DND-41 (cell line): Measurements from ENCODE around the gene PBX4.

Experiments used
- ATAC-seq: fragments of 200-7000 bp; cut with Tn5 transposase; 3 replicates; pipeline ENCODE4 v1.9.1; 2021; ENCODE audit warnings: low read depth; ENCODE audit not compliant: insufficient read depth
- DNase-seq: peaks from one replicate; pipeline ENCODE4 v3.0.0-alpha.2; 2020
- H2AFZ ChIP-seq: 2 replicates; pipeline ENCODE4 v1.6.0; 2012; ENCODE audit warnings: low read depth, low read length
- H3K27ac ChIP-seq: 2 replicates; pipeline ENCODE4 v1.5.1; 2012; ENCODE audit warnings: low read length, inconsistent platforms
- H3K27me3 ChIP-seq: fragments of 200-600 bp; sonication (generic); 2 replicates; pipeline ENCODE4 v1.6.0; 2012; ENCODE audit warnings: low read length, mild to moderate bottlenecking, inconsistent platforms; ENCODE audit not compliant: insufficient read depth, poor library complexity
- H3K36me3 ChIP-seq: 2 replicates; pipeline ENCODE4 v1.5.1; 2012; ENCODE audit warnings: low read length, inconsistent platforms; ENCODE audit not compliant: insufficient read depth
- H3K4me1 ChIP-seq: 2 replicates; pipeline ENCODE4 v1.5.1; 2012; ENCODE audit warnings: mild to moderate bottlenecking, low read length; ENCODE audit not compliant: insufficient read depth
- H3K4me2 ChIP-seq: 2 replicates; pipeline ENCODE4 v1.6.0; 2012; ENCODE audit warnings: mild to moderate bottlenecking, moderate library complexity, low read length, inconsistent platforms; ENCODE audit not compliant: insufficient read depth
- H3K4me3 ChIP-seq, 2 experiments: fragments of 200-600 bp in 1 of 2; shearing (Covaris generic) in 1 of 2; 2 replicates each; pipeline ENCODE4 v1.5.1; 2012 to 2016; ENCODE audit warnings: inconsistent platforms in 2 of 2, low read length in 2 of 2, mild to moderate bottlenecking in 2 of 2, low read depth in 1 of 2, moderate library complexity in 1 of 2
- H3K79me2 ChIP-seq: 2 replicates; pipeline ENCODE4 v1.6.0; 2012; ENCODE audit warnings: low read length, inconsistent platforms; ENCODE audit not compliant: insufficient read depth
- H3K9ac ChIP-seq: 2 replicates; pipeline ENCODE4 v1.6.0; 2012; ENCODE audit warnings: low read depth, mild to moderate bottlenecking, inconsistent platforms, low read length, moderate library complexity
- H3K9me3 ChIP-seq: 2 replicates; pipeline ENCODE4 v1.5.1; 2012; ENCODE audit warnings: low read length, moderate library complexity, mild to moderate bottlenecking, inconsistent platforms; ENCODE audit not compliant: insufficient read depth, severe bottlenecking
- H4K20me1 ChIP-seq: 2 replicates; pipeline ENCODE4 v1.6.0; 2012; ENCODE audit warnings: low read length; ENCODE audit not compliant: insufficient read depth
- CTCF ChIP-seq: IDR thresholded peaks from 2 replicates; pipeline ENCODE4 v1.5.1; 2012; ENCODE audit warnings: borderline replicate concordance, low read length, moderate library complexity, mild to moderate bottlenecking; ENCODE audit not compliant: poor library complexity, severe bottlenecking; ENCODE audit errors: extremely low read depth
- EZH2 ChIP-seq: IDR thresholded peaks from 3 replicates; pipeline ENCODE4 v1.6.1; 2012; ENCODE audit warnings: borderline replicate concordance, low read depth, mild to moderate bottlenecking, moderate library complexity, low read length, inconsistent platforms; ENCODE audit not compliant: severe bottlenecking

Gene PBX4

GRCh38 chr19:19628501-19629134 lies 10.1 kb upstream of the PBX4 start:
- Histone ChIP-seq H3K36me3 (peaks cover 45% of the 10 kb centered on the region), H3K4me2 (no peak overlapping the region), H3K27ac (no peak overlapping the region), H2AFZ (no peak overlapping the region), H3K9ac (no peak overlapping the region), H3K4me3 (no peak overlapping the region), H3K9me3 (no peaks in the 10 kb centered on the region), H3K27me3 (no peaks in the 10 kb centered on the region), H3K4me1 (no peaks in the 10 kb centered on the region), H3K79me2 (no peaks in the 10 kb centered on the region), H4K20me1 (peaks cover 4% of the 10 kb centered on the region)
- no peak for ATAC-seq
- no peak for TF ChIP-seq EZH2
- TF ChIP-seq CTCF, result no peak
- DNase-seq, result no peak

GRCh38 chr19:19627621-19628500 lies 9.4 kb upstream of the PBX4 start, which contains the start of gene LPAR2:
Gene LPAR2, minus strand, starts transcription at chr19:19628220. Its CDS starts 945 bp downstream, at chr19:19627275.
- H4K20me1 ChIP-seq, result peaks cover 4% of the 10 kb centered on the region
- no peak for DNase-seq
- no peak within 1 kb of the TSS for H3K27ac ChIP-seq
- H3K4me2 ChIP-seq, result no peak within 1 kb of the TSS
- no peak for ATAC-seq
- H3K9me3 ChIP-seq, result no peaks in the 10 kb centered on the region
- H3K9ac ChIP-seq, result no peak within 1 kb of the TSS
- H3K27me3 ChIP-seq, result no peaks in the 10 kb centered on the region
- H3K4me1 ChIP-seq, result no peaks in the 10 kb centered on the region
- TF ChIP-seq EZH2, result no peak
- no peak for TF ChIP-seq CTCF
- no peak within 1 kb of the TSS for H2AFZ ChIP-seq
- no peak within 1 kb of the TSS for H3K4me3 ChIP-seq
- H3K36me3 ChIP-seq, result peaks cover 39% of the 10 kb centered on the region
- H3K79me2 ChIP-seq, result no peaks in the 10 kb centered on the region

GRCh38 chr19:19626516-19627472 lies 8.3 kb upstream of the PBX4 start:
- Histone ChIP-seq H3K9ac (no peak overlapping the region), H3K79me2 (no peaks in the 10 kb centered on the region), H2AFZ (no peak overlapping the region), H3K4me2 (no peak overlapping the region), H3K9me3 (no peaks in the 10 kb centered on the region), H3K4me1 (no peaks in the 10 kb centered on the region), H3K27ac (no peak overlapping the region), H4K20me1 (peaks cover 4% of the 10 kb centered on the region), H3K4me3 (no peak overlapping the region), H3K36me3 (peaks cover 34% of the 10 kb centered on the region), H3K27me3 (no peaks in the 10 kb centered on the region)
- DNase-seq, result no peak
- no peak for ATAC-seq
- no peak for TF ChIP-seq CTCF
- TF ChIP-seq EZH2, result no peak
